ENCODE results near the gene WDR74. TPM values are rescaled to one million over a fixed set of nuclear protein-coding genes. Genes with fewer than 3 reads are reported as not detected.
A peak's percentile ranks its signal among the peaks of the same experiment; 100 is the strongest.

WDR74 gene
- total and polyA plus RNA-seq, 2 of the 13 experiments (the other 11 are each of a cell fraction or from before 2014, with no cell fraction given): 77.0 to 83.3 TPM

DNA sequence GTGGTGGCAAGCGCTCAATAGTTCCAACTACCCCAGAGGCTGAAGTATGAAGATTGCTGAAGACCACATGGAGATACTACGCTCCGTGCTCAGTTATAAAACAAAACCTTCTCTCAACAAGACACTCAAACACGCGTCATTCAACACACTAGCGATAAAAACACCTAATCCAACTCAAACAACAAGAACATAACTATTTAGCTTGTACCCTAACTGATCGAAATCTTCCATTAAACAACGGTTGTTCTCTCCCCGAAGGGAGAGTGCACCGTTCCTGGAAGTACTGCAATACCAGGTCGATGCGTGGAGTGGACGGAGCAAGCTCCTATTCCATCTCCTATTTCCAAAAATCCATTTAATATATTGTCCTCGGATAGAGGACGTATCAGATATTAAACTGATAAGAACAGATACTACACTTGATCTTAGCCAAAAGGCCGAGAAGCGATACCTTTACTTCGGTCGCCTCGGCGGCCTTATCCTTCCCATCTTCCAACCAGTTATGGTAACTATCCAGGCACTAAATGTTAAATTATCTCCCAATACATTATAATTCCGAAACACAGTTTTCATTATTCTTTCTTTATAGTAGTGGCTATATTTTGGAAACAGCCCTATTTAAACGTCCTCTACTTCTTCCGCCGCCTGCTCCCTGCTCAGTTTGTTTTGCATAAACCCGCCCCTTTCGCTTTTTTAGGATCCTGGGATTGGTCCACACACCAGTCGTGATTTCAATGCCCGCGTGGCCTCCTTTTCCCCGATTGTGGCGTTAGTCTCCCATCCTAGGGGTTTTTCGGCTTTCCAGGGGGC, 2.2 kb upstream of the WDR74 start (continued):
- TF ChIP-seq, protein P1, sequence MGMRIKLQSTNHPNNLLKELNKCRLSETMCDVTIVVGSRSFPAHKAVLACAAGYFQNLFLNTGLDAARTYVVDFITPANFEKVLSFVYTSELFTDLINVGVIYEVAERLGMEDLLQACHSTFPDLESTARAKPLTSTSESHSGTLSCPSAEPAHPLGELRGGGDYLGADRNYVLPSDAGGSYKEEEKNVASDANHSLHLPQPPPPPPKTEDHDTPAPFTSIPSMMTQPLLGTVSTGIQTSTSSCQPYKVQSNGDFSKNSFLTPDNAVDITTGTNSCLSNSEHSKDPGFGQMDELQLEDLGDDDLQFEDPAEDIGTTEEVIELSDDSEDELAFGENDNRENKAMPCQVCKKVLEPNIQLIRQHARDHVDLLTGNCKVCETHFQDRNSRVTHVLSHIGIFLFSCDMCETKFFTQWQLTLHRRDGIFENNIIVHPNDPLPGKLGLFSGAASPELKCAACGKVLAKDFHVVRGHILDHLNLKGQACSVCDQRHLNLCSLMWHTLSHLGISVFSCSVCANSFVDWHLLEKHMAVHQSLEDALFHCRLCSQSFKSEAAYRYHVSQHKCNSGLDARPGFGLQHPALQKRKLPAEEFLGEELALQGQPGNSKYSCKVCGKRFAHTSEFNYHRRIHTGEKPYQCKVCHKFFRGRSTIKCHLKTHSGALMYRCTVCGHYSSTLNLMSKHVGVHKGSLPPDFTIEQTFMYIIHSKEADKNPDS (CRISPR knock-in tag; IDR thresholded peaks at IDR 0.05): no peak
- TF ChIP-seq, protein P2, sequence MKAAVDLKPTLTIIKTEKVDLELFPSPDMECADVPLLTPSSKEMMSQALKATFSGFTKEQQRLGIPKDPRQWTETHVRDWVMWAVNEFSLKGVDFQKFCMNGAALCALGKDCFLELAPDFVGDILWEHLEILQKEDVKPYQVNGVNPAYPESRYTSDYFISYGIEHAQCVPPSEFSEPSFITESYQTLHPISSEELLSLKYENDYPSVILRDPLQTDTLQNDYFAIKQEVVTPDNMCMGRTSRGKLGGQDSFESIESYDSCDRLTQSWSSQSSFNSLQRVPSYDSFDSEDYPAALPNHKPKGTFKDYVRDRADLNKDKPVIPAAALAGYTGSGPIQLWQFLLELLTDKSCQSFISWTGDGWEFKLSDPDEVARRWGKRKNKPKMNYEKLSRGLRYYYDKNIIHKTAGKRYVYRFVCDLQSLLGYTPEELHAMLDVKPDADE (CRISPR knock-in tag; IDR thresholded peaks at IDR 0.05): peak; percentile 21; the same call in 1 of the 2 replicates
- no peak for TF ChIP-seq ZNF775 (CRISPR knock-in tag; IDR thresholded peaks at IDR 0.05; ENCODE audit: borderline replicate concordance)
- peak; percentile 76; the same call in 1 of the 2 replicates for TF ChIP-seq HOXA3 (CRISPR knock-in tag; IDR thresholded peaks at IDR 0.05)
- TF ChIP-seq MAFG (CRISPR knock-in tag; IDR thresholded peaks at IDR 0.05): no peak
- TF ChIP-seq ZNF431 (CRISPR knock-in tag; IDR thresholded peaks at IDR 0.05; ENCODE audit: borderline replicate concordance, low read depth): no peak; the same call in 1 of the 2 replicates
- TF ChIP-seq, protein P3, sequence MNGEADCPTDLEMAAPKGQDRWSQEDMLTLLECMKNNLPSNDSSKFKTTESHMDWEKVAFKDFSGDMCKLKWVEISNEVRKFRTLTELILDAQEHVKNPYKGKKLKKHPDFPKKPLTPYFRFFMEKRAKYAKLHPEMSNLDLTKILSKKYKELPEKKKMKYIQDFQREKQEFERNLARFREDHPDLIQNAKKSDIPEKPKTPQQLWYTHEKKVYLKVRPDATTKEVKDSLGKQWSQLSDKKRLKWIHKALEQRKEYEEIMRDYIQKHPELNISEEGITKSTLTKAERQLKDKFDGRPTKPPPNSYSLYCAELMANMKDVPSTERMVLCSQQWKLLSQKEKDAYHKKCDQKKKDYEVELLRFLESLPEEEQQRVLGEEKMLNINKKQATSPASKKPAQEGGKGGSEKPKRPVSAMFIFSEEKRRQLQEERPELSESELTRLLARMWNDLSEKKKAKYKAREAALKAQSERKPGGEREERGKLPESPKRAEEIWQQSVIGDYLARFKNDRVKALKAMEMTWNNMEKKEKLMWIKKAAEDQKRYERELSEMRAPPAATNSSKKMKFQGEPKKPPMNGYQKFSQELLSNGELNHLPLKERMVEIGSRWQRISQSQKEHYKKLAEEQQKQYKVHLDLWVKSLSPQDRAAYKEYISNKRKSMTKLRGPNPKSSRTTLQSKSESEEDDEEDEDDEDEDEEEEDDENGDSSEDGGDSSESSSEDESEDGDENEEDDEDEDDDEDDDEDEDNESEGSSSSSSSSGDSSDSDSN (CRISPR knock-in tag; IDR thresholded peaks at IDR 0.05): no peak; the same call in 1 of the 2 replicates
- no peak for TF ChIP-seq ZFP36 (IDR thresholded peaks at IDR 0.05; ENCODE audit: borderline replicate concordance, low read depth, low read length, partially characterized antibody)
- TF ChIP-seq ZSCAN29 (CRISPR knock-in tag; conservative IDR thresholded peaks at IDR 0.05): no peak; the same call in 1 of the 2 replicates
- TF ChIP-seq, protein P4, sequence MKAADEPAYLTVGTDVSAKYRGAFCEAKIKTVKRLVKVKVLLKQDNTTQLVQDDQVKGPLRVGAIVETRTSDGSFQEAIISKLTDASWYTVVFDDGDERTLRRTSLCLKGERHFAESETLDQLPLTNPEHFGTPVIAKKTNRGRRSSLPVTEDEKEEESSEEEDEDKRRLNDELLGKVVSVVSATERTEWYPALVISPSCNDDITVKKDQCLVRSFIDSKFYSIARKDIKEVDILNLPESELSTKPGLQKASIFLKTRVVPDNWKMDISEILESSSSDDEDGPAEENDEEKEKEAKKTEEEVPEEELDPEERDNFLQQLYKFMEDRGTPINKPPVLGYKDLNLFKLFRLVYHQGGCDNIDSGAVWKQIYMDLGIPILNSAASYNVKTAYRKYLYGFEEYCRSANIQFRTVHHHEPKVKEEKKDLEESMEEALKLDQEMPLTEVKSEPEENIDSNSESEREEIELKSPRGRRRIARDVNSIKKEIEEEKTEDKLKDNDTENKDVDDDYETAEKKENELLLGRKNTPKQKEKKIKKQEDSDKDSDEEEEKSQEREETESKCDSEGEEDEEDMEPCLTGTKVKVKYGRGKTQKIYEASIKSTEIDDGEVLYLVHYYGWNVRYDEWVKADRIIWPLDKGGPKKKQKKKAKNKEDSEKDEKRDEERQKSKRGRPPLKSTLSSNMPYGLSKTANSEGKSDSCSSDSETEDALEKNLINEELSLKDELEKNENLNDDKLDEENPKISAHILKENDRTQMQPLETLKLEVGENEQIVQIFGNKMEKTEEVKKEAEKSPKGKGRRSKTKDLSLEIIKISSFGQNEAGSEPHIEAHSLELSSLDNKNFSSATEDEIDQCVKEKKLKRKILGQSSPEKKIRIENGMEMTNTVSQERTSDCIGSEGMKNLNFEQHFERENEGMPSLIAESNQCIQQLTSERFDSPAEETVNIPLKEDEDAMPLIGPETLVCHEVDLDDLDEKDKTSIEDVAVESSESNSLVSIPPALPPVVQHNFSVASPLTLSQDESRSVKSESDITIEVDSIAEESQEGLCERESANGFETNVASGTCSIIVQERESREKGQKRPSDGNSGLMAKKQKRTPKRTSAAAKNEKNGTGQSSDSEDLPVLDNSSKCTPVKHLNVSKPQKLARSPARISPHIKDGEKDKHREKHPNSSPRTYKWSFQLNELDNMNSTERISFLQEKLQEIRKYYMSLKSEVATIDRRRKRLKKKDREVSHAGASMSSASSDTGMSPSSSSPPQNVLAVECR (CRISPR knock-in tag; IDR thresholded peaks at IDR 0.05; ENCODE audit: borderline replicate concordance): peak; percentile 48; the same call in 1 of the 2 replicates
- peak; percentile 90 for TF ChIP-seq KAT7 (CRISPR knock-in tag; IDR thresholded peaks at IDR 0.05; ENCODE audit: borderline replicate concordance)
- peak; percentile 38 for TF ChIP-seq HNRNPLL (IDR thresholded peaks at IDR 0.05; ENCODE audit: low read depth, low read length, poor library complexity, severe bottlenecking)
- TF ChIP-seq ZNF782 (CRISPR knock-in tag; IDR thresholded peaks at IDR 0.05; ENCODE audit: borderline replicate concordance): no peak; the same call in 1 of the 2 replicates
- no peak for TF ChIP-seq ZNF225 (CRISPR knock-in tag; IDR thresholded peaks at IDR 0.05)
- TF ChIP-seq, protein P5, sequence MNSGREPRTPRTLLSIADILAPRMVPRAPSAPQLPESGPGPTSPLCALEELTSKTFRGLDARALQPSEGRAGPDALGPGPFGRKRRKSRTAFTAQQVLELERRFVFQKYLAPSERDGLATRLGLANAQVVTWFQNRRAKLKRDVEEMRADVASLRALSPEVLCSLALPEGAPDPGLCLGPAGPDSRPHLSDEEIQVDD (CRISPR knock-in tag; IDR thresholded peaks at IDR 0.05; ENCODE audit: borderline replicate concordance): no peak

Data from HepG2 (cell line).